ENCODE data around the gene SLC10A7.

DNA sequence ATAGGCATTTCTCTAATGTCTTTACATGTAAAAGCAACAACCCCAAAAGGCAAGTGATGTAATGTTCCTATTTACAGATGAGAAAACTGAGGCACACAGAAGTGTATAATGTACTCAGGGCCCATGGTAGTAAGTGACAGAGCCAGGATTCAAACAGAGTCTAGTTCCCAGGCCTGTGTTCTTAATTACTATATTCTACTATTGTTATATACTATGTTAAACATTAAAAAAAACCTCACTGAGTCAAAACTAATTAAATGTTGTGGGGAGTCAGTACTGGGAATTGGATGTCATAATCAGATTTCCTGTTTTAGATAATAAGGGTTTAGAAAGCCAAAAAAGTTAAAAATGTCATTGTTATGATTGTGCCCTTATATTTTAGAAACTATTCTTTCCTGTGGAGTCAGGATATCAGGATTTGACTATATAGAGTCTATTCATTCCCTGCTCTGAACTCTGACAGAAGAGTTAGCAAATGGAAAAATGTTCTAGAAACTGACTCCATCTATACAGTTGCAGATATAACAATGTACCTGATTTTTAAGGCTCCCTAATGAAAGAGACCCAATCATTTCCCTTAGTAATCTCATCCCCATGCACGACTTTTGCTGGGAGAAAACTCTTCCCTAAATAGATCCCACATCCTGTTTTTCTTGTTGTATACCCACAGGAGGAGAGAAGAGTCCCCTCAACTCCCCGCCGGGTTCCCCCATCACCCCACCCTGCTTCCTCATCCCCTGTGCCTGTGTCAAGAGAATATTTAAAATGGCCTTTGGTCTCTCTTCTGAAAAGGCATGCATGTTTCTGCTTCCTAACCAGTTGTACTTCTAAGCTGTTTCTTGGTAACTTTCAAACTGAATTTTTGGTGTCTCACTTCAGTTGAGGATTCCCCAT, 237.7 kb downstream of the SLC10A7 start:
- TF ChIP-seq, protein P1, sequence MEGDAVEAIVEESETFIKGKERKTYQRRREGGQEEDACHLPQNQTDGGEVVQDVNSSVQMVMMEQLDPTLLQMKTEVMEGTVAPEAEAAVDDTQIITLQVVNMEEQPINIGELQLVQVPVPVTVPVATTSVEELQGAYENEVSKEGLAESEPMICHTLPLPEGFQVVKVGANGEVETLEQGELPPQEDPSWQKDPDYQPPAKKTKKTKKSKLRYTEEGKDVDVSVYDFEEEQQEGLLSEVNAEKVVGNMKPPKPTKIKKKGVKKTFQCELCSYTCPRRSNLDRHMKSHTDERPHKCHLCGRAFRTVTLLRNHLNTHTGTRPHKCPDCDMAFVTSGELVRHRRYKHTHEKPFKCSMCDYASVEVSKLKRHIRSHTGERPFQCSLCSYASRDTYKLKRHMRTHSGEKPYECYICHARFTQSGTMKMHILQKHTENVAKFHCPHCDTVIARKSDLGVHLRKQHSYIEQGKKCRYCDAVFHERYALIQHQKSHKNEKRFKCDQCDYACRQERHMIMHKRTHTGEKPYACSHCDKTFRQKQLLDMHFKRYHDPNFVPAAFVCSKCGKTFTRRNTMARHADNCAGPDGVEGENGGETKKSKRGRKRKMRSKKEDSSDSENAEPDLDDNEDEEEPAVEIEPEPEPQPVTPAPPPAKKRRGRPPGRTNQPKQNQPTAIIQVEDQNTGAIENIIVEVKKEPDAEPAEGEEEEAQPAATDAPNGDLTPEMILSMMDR (IDR thresholded peaks at IDR 0.05; ENCODE audit: low read depth, low read length, missing input control) = no peak
- TF ChIP-seq EGR1 (IDR thresholded peaks at IDR 0.05; ENCODE audit: low read depth in 2 of 2) (no peak), GABPA (IDR thresholded peaks at IDR 0.05 in 1 of 2, conservative IDR thresholded peaks at IDR 0.05 in 1 of 2) (no peak), YY1 (IDR thresholded peaks at IDR 0.05) (no peak), RAD21 (IDR thresholded peaks at IDR 0.05) (no peak), HNF4G (IDR thresholded peaks at IDR 0.05) (no peak), TAF1 (conservative IDR thresholded peaks at IDR 0.05) (no peak), FOXA2 (IDR thresholded peaks at IDR 0.05) (no peak), FOXA1 (IDR thresholded peaks at IDR 0.05) (no peak)
- TF ChIP-seq, protein P2, sequence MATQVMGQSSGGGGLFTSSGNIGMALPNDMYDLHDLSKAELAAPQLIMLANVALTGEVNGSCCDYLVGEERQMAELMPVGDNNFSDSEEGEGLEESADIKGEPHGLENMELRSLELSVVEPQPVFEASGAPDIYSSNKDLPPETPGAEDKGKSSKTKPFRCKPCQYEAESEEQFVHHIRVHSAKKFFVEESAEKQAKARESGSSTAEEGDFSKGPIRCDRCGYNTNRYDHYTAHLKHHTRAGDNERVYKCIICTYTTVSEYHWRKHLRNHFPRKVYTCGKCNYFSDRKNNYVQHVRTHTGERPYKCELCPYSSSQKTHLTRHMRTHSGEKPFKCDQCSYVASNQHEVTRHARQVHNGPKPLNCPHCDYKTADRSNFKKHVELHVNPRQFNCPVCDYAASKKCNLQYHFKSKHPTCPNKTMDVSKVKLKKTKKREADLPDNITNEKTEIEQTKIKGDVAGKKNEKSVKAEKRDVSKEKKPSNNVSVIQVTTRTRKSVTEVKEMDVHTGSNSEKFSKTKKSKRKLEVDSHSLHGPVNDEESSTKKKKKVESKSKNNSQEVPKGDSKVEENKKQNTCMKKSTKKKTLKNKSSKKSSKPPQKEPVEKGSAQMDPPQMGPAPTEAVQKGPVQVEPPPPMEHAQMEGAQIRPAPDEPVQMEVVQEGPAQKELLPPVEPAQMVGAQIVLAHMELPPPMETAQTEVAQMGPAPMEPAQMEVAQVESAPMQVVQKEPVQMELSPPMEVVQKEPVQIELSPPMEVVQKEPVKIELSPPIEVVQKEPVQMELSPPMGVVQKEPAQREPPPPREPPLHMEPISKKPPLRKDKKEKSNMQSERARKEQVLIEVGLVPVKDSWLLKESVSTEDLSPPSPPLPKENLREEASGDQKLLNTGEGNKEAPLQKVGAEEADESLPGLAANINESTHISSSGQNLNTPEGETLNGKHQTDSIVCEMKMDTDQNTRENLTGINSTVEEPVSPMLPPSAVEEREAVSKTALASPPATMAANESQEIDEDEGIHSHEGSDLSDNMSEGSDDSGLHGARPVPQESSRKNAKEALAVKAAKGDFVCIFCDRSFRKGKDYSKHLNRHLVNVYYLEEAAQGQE (IDR thresholded peaks at IDR 0.05) = no peak
- TF ChIP-seq, protein P3, sequence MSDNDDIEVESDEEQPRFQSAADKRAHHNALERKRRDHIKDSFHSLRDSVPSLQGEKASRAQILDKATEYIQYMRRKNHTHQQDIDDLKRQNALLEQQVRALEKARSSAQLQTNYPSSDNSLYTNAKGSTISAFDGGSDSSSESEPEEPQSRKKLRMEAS (IDR thresholded peaks at IDR 0.05) = no peak
- TF ChIP-seq, protein P4, sequence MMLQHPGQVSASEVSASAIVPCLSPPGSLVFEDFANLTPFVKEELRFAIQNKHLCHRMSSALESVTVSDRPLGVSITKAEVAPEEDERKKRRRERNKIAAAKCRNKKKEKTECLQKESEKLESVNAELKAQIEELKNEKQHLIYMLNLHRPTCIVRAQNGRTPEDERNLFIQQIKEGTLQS (IDR thresholded peaks at IDR 0.05) = no peak
